ENCODE results near the gene ERN1. TPM values are rescaled to one million over a fixed set of nuclear protein-coding genes. Genes with fewer than 3 reads are reported as not detected.

ERN1 gene
- total and polyA plus RNA-seq, 2 of the 8 experiments (the other 6 are each of a cell fraction or from before 2014, with no cell fraction given), result 1.8 to 3.9 TPM

DNA sequence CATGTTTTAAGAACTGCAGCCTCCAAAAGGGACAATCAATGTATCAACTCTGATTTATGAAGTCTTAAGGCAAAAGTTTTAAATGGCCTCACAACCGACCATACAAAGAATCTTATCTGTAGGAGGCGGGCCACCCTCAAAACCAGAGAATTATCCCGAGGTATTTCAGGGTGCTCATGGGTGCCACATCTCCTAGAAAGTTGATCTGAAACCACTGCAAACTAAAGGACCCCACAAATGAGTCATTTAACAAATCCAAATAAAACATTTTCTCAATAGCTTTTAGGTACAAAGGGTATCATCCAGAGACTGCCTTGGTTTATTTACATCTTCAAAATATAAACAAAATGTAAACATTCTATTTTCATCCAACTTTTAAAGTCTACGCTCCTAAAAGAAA is 6.8 kb downstream of the ERN1 start:
- no peak overlapping the region for H3K23ac ChIP-seq (ENCODE audit: insufficient read length)
- no peak overlapping the region for H4K91ac ChIP-seq (replicated peaks; ENCODE audit: insufficient read length, low read length)
- H3K4me3 ChIP-seq (ENCODE audit: extremely low read depth in 1 of 4, insufficient read depth in 2 of 4, low read depth in 3 of 4, low read length in 4 of 4), result no peak overlapping the region
- no peak for FAIRE-seq
- H2BK15ac ChIP-seq (ENCODE audit: low read length), result no peak overlapping the region
- H2BK12ac ChIP-seq (ENCODE audit: low read depth, low read length), result no peak overlapping the region
- no peak overlapping the region for H3K14ac ChIP-seq (ENCODE audit: insufficient read length)
- H4K8ac ChIP-seq (ENCODE audit: extremely low read depth, insufficient read depth, low read length), result no peak overlapping the region
- no peaks in the 10 kb centered on the region for H3K27me3 ChIP-seq (replicated peaks in 1 of 4; ENCODE audit: control insufficient read depth in 3 of 4, extremely low read depth in 1 of 4, insufficient read depth in 3 of 4, low read length in 3 of 4)
- H2BK20ac ChIP-seq (ENCODE audit: low read length), result no peak overlapping the region
- H2AK5ac ChIP-seq (ENCODE audit: low read depth, low read length), result no peak overlapping the region
- H3K4me2 ChIP-seq (ENCODE audit: insufficient read depth in 1 of 2, low read depth in 2 of 2, low read length in 2 of 2), result no peak overlapping the region
- no peaks in the 10 kb centered on the region for H3K23me2 ChIP-seq (ENCODE audit: low read depth, low read length)
- H3K18ac ChIP-seq (ENCODE audit: extremely low read depth, low read length), result no peak overlapping the region
- H2AFZ ChIP-seq (ENCODE audit: low read length), result no peak overlapping the region
- no peak overlapping the region for H3K4ac ChIP-seq (replicated peaks; ENCODE audit: insufficient read length, low read depth, low read length)
- H3K79me2 ChIP-seq (ENCODE audit: control insufficient read depth in 1 of 2, insufficient read depth in 2 of 2, low read length in 2 of 2), result no peaks in the 10 kb centered on the region
- POLR2A ChIA-PET (ENCODE audit: partially characterized antibody), result interaction anchor here (1.2 kb wide), 1 partner anchor 22 kb away, joined by 3 read pairs; no protein-coding TSS in a partner anchor
- H3K4me1 ChIP-seq (replicated peaks in 1 of 4; ENCODE audit: control insufficient read depth in 3 of 4, insufficient read depth in 4 of 4, low read length in 3 of 4), result no peaks in the 10 kb centered on the region
- CTCF ChIA-PET (ENCODE audit: partially characterized antibody), result interaction anchor here (1.3 to 4.1 kb wide), 4 partner anchors 10 to 59 kb away, joined by 3 to 14 read pairs (median 6); no protein-coding TSS in a partner anchor
- H3K9me3 ChIP-seq (ENCODE audit: insufficient read depth in 2 of 2, low read depth in 1 of 2, low read length in 1 of 2), result no peaks in the 10 kb centered on the region; a peak in 1 of 4 replicates
- H4K5ac ChIP-seq (ENCODE audit: insufficient read length, low read depth, low read length), result no peak overlapping the region
- H3K36me3 ChIP-seq (ENCODE audit: control insufficient read depth in 2 of 4, insufficient read depth in 4 of 4, low read length in 3 of 4), result no peaks in the 10 kb centered on the region; a peak in 1 of 8 replicates
- H4K20me1 ChIP-seq (replicated peaks in 1 of 2; ENCODE audit: control insufficient read depth in 1 of 2, insufficient read depth in 2 of 2, low read length in 2 of 2), result no peaks in the 10 kb centered on the region
- TF ChIP-seq, protein P1, sequence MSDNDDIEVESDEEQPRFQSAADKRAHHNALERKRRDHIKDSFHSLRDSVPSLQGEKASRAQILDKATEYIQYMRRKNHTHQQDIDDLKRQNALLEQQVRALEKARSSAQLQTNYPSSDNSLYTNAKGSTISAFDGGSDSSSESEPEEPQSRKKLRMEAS (IDR thresholded peaks at IDR 0.05), result no peak
- no peak overlapping the region for H2BK120ac ChIP-seq (replicated peaks; ENCODE audit: low read depth, low read length)
- no peaks in the 10 kb centered on the region for H3K79me1 ChIP-seq (ENCODE audit: low read depth, low read length)
- DNase-seq (ENCODE audit: low read depth in 1 of 2, low spot score in 2 of 2), result no peak
- no peak overlapping the region for H3K27ac ChIP-seq (ENCODE audit: low read depth, low read length)
- H3K9ac ChIP-seq (replicated peaks in 1 of 4; ENCODE audit: extremely low read depth in 1 of 4, low read depth in 3 of 4, low read length in 3 of 4), result no peak overlapping the region
- H2BK5ac ChIP-seq (ENCODE audit: low read depth, low read length), result no peak overlapping the region
- 96% methylated on average over 4 of the region's 4 CpGs; no CpG with 5 or more reads in 1 of the 2 experiments for WGBS, 2 experiments (ENCODE audit: extremely low coverage in 1 of 2, insufficient coverage in 1 of 2, insufficient read length in 1 of 2, insufficient replicate concordance in 2 of 2, low coverage in 1 of 2, low lambda C conversion rate in 2 of 2, missing lambda C conversion rate in 1 of 2)
- no peak overlapping the region for H3K56ac ChIP-seq (replicated peaks; ENCODE audit: insufficient read length, low read depth, low read length)
